Activated T-cell treated with anti-CD3 and anti-CD28 coated beads, Interleukin-2, amount 50 U/mL, for 72 hours (primary cell): ENCODE results near the gene DCC. TPM values are rescaled to one million over a fixed set of nuclear protein-coding genes. Genes with fewer than 3 reads are reported as not detected.

Experiments
- ATAC-seq, 2 donors: fragments of 150-1000 bp; cut with Tn5 transposase; replicated peaks in 1 of 2; 2 replicates each; pipeline ENCODE4 v1.10.0; 2021; ENCODE audit warnings: moderate library complexity in 2 of 2, mild to moderate bottlenecking in 1 of 2
- DNase-seq, 2 donors: peaks; one replicate each; pipeline ENCODE4 v3.0.0; 2021 to 2022; ENCODE audit warnings: mixed read lengths in 1 of 2
- H3K27ac Mint-ChIP-seq: one replicate; pipeline ENCODE4 v1.8.0; 2022; ENCODE audit warnings: mild to moderate bottlenecking, moderate library complexity, mixed read lengths
- H3K27me3 Mint-ChIP-seq: one replicate; pipeline ENCODE4 v1.8.0; 2022; ENCODE audit warnings: low read depth, mixed read lengths
- H3K36me3 Mint-ChIP-seq, 2 donors: one replicate each; pipeline ENCODE4 v1.8.0; 2022; ENCODE audit warnings: mixed read lengths in 2 of 2, mild to moderate bottlenecking in 1 of 2; ENCODE audit not compliant: insufficient read depth in 2 of 2
- H3K4me1 Mint-ChIP-seq: one replicate; pipeline ENCODE4 v1.8.0; 2022; ENCODE audit warnings: low read depth, mixed read lengths
- H3K4me3 Mint-ChIP-seq, 2 donors: one replicate each; pipeline ENCODE4 v1.8.0; 2022; ENCODE audit warnings: mild to moderate bottlenecking in 2 of 2, mixed read lengths in 2 of 2, moderate library complexity in 2 of 2
- H3K9me3 Mint-ChIP-seq, 2 donors: one replicate each; pipeline ENCODE4 v1.8.0; 2022; ENCODE audit warnings: mixed read lengths in 2 of 2
- total RNA-seq, 2 donors: library from RNA; stranded (reverse); gene quantifications; one replicate each; pipeline ENCODE4 v1.2.3, GENCODE V29; 2022

DCC gene
- total RNA-seq, 2 donors from 2014 or later, result not detected

DNA sequence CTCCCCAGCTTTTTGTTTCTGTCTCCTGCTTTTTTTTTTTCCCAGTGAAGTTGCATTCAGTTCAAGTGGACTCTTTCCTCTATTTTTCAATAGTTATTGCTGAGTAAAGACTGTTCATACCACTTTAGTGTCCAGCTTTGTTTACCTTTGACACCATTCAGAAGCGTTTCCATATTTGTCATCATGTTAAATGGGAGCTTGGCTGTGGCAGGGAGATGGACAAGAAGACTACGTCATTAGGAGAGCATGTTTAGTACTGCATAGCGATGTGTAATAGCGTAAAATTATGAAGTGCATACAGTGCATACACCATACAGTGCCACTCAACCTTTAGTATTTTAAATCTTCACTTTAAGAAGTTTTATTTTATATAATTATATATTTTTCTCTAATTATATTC is 655.9 kb downstream of the DCC start:
- Mint-ChIP-seq H3K27ac (no peak overlapping the region), H3K9me3 (peaks cover 3 to 6% of the 10 kb centered on the region in 2 donors), H3K27me3 (no peaks in the 10 kb centered on the region), H3K36me3 (no peaks in the 10 kb centered on the region), H3K4me3 (no peak overlapping the region), H3K4me1 (no peaks in the 10 kb centered on the region)
- ATAC-seq (no peak), DNase-seq (no peak)

DNA sequence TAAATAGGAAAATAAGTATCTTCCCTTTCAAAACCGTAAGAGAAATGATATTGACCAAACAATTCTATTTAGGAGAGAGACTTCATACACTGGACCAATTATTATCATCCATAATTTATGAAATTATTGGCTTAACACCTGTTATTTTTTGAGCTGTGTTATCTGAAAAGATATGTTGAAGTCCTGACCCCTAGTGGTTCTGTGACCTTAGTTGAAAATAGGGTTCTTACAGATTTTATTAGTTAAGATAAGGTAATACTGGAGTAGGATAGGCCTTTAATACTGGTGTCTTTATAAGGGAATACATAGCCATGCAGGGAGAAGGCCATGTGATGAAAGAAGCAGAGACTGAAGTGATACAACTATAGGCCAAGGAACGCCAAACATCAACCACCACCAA is 659.6 kb downstream of the DCC start:
- Mint-ChIP-seq H3K36me3 (no peaks in the 10 kb centered on the region), H3K27me3 (no peaks in the 10 kb centered on the region), H3K27ac (no peak overlapping the region), H3K4me3 (no peak overlapping the region), H3K9me3 (peaks cover 2 to 7% of the 10 kb centered on the region in 2 donors), H3K4me1 (no peaks in the 10 kb centered on the region)
- ATAC-seq, result no peak
- DNase-seq, result no peak

DNA sequence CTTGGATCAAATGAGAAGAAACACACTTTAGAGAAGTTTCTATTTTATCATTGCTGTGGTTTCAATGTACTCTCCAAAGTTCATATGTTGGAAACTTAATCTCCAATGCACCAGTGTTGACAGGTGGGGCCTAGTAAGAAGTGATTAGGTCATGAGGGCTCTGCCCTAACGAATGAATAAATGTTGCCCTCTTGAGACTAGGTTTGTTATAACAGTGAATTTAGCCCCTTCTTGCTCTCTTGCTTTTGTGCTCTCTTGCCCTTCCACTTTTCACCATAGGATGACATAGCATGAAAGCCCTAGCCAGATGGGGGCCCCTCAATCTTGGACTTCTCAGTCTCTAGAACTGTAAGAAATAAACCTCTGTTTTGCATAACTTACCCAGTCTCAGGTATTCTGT is 664.8 kb downstream of the DCC start:
- H3K4me3 Mint-ChIP-seq, result no peak overlapping the region

DNA sequence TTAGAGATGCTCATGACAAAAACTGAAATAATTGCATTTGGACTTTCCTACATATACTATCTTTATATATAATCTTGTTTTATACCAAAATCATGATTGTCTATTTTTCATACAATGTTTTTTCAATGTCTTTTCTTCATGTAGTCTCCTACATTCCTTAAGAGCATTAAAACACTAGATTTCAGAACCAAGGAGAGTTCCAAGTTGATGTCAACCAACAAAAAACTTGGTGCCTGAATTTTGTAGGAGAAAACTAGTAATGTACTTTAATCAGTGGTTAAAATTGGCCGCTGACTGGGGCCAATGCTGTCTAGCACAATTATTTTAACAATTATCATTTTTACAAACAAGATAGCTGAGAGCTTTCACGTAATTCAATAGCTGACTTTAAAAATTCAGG is 678.8 kb downstream of the DCC start:
- no peaks in the 10 kb centered on the region for H3K36me3 Mint-ChIP-seq
- DNase-seq (no peak), ATAC-seq (no peak)
- no peaks in the 10 kb centered on the region for H3K4me1 Mint-ChIP-seq
- no peak overlapping the region for H3K4me3 Mint-ChIP-seq
- peaks cover 0 to 2% of the 10 kb centered on the region in 2 donors for H3K9me3 Mint-ChIP-seq
- no peaks in the 10 kb centered on the region for H3K27me3 Mint-ChIP-seq
- no peak overlapping the region for H3K27ac Mint-ChIP-seq

More for the DNA sequence above, 664.8 kb downstream of the DCC start:
- no peak for ATAC-seq
- H3K9me3 Mint-ChIP-seq, result peaks cover 3 to 8% of the 10 kb centered on the region in 2 donors
- no peaks in the 10 kb centered on the region for H3K36me3 Mint-ChIP-seq
- no peak overlapping the region for H3K27ac Mint-ChIP-seq
- no peaks in the 10 kb centered on the region for H3K4me1 Mint-ChIP-seq
- no peaks in the 10 kb centered on the region for H3K27me3 Mint-ChIP-seq
- DNase-seq, result no peak

DNA sequence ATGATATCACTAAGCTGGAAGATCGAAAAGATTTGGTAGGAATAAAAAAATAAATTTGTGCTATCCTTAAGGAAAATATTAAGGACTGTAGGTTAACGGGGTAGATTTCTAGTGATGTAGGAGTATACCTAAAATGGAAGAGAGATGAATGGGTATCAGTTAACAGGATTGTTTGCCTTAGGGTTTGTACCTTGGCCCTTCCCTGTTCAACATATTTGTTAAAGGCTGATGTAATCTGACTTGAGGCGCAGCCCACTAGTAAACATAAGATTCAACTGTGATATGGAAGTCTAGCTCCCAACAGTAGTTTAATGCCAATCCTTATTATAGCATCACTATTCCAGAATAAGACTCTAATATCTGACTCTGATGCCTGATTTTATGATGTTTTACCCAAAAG is 685.2 kb downstream of the DCC start:
- no peaks in the 10 kb centered on the region for H3K4me1 Mint-ChIP-seq
- peaks cover 3 to 4% of the 10 kb centered on the region in 2 donors for H3K9me3 Mint-ChIP-seq
- H3K27me3 Mint-ChIP-seq, result no peaks in the 10 kb centered on the region
- no peaks in the 10 kb centered on the region for H3K36me3 Mint-ChIP-seq
- H3K4me3 Mint-ChIP-seq, result no peak overlapping the region
- no peak overlapping the region for H3K27ac Mint-ChIP-seq
- no peak for ATAC-seq
- DNase-seq, result no peak

DNA sequence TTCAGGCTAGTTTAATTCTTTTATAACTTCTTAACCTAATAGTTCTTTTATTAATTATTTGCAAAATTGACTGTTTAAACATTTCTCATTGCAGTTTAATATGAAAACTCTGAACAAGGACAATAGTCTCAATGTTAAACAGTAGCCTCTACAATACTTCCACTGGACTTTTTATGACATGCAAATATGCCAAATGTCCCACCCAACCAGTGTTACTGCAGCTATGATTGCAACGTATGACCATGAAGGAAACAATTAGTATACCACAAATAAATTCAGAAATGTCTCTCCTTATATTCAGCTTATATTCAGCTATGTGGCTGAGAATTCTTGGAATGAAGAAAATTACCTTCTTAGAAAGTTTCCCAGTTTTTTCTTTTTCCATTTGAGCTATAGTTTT is 688.6 kb downstream of the DCC start:
- H3K4me3 Mint-ChIP-seq, result no peak overlapping the region
- H3K4me1 Mint-ChIP-seq, result no peaks in the 10 kb centered on the region
- ATAC-seq, result no peak
- no peak for DNase-seq
- H3K36me3 Mint-ChIP-seq, result no peaks in the 10 kb centered on the region
- no peaks in the 10 kb centered on the region for H3K27me3 Mint-ChIP-seq
- peaks cover 3% of the 10 kb centered on the region in 2 donors for H3K9me3 Mint-ChIP-seq
- H3K27ac Mint-ChIP-seq, result no peak overlapping the region

DNA sequence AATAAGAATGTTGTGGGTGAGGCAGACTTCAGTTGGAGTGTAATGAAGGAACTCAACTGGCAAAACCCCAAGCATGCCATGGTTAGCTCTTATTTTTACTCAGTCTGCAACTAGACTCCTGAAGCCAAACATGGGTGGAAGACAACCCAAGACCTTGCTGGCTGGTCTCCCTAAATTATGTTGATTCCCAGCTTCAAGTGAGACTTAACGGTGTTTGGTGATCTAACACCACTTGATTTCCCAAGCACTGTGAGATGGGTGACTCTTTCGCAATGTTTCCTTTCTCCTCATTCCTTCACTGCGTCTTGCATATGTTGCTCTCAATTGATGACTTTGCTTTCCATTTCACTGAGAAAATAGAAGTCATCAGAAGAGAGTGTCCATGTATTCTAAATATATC is 693.1 kb downstream of the DCC start:
- DNase-seq (no peak), ATAC-seq (no peak)
- H3K36me3 Mint-ChIP-seq, result no peaks in the 10 kb centered on the region
- H3K27ac Mint-ChIP-seq, result no peak overlapping the region
- H3K27me3 Mint-ChIP-seq, result no peaks in the 10 kb centered on the region
- H3K4me1 Mint-ChIP-seq, result no peaks in the 10 kb centered on the region
- H3K9me3 Mint-ChIP-seq, result no peaks in the 10 kb centered on the region
- H3K4me3 Mint-ChIP-seq, result no peak overlapping the region

DNA sequence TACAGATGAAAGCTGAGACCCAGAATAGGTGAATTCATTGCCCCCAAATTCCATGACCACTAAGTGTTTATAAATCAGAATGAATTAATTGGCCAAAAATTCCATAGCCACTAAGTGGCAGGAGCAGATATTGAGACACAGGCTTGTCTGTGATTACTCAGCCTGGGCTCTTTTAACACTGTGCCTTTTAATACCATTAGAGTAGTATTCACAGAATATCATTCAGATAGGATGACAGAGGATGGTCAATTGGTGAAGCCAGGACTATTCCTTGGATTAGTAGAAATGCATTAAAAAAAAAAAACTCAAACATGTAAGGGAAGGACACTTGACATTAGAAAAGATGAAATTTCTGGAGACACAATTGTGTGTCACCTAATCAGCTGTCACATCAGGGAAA is 698.6 kb downstream of the DCC start:
- H3K9me3 Mint-ChIP-seq, result peaks cover 2 to 5% of the 10 kb centered on the region in 2 donors
- H3K27me3 Mint-ChIP-seq, result no peaks in the 10 kb centered on the region
- no peak overlapping the region for H3K27ac Mint-ChIP-seq
- H3K36me3 Mint-ChIP-seq, result peaks cover 0 to 2% of the 10 kb centered on the region in 2 donors
- no peaks in the 10 kb centered on the region for H3K4me1 Mint-ChIP-seq
- DNase-seq, result no peak
- no peak overlapping the region for H3K4me3 Mint-ChIP-seq
- no peak for ATAC-seq

DNA sequence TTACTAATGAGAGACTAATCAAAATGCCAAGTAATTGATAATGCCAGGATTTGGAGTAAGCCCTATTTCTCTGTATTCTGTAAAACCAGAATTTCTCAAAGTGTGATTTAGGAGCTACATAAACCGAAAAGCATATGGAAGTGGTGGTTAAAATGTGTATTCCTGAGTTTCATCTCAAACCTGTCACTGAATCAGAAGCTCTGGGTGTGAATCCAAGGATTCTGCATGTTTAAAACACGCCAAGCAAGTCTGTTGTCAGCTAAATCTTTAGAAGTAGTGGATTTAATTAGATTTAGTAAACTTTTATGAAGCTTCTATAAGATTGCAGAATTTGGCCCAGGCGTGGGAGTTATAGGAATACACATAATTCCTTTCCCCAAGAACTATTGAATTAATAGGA is 700.3 kb downstream of the DCC start:
- H3K4me1 Mint-ChIP-seq, result no peaks in the 10 kb centered on the region
- H3K27ac Mint-ChIP-seq, result no peak overlapping the region
- peaks cover 0 to 2% of the 10 kb centered on the region in 2 donors for H3K36me3 Mint-ChIP-seq
- ATAC-seq (no peak), DNase-seq (no peak)
- H3K27me3 Mint-ChIP-seq, result no peaks in the 10 kb centered on the region
- H3K9me3 Mint-ChIP-seq, result peaks cover 4 to 7% of the 10 kb centered on the region in 2 donors
- H3K4me3 Mint-ChIP-seq, result no peak overlapping the region

DNA sequence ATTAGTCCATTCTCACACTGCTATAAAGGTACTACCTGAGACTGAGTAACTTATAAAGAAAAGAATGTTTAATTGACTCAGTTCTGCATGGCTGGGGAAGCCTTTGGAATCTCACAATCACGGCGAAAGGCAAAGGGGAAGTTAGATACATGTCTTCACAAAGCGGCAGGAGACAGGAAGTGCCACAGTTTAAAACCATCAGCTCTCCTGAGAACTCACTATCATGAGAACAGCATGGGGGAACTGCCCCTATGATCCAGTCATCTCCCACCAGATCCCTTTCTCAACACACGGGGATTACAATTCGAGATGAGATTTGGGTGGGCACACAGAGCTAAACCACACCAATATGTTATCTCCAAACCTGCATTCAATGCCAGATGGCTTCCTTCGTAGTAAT is 716.1 kb downstream of the DCC start:
- Mint-ChIP-seq H3K9me3 (peaks cover 0 to 2% of the 10 kb centered on the region in 2 donors), H3K4me1 (no peaks in the 10 kb centered on the region)

DNA sequence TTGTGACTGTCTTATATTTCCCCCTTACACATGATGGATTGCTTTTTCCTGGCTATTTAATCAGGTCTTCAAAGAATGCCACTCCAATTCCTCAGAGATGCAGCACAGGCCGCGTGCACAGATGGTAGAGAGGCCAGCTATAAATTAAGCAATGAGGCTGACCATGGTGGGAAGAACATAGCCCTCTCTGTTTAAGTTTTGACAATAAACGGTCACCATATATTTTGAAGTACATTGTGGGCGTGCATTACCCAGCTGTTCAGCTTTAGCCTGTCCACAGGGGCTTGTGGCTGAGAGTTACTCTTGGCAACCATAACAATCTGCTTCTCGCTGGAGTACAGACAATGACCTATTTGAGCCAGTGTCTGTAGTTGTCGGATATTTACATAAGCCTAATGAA is 730.8 kb downstream of the DCC start:
- Mint-ChIP-seq H3K4me3 (no peak overlapping the region), H3K9me3 (peaks cover 2 to 7% of the 10 kb centered on the region in 2 donors), H3K36me3 (no peaks in the 10 kb centered on the region), H3K4me1 (no peaks in the 10 kb centered on the region), H3K27me3 (no peaks in the 10 kb centered on the region), H3K27ac (no peak overlapping the region)
- DNase-seq, result no peak
- ATAC-seq, result no peak

More for the DNA sequence above, 716.1 kb downstream of the DCC start:
- no peaks in the 10 kb centered on the region for H3K27me3 Mint-ChIP-seq
- DNase-seq, result no peak
- H3K4me3 Mint-ChIP-seq, result no peak overlapping the region
- no peak overlapping the region for H3K27ac Mint-ChIP-seq
- H3K36me3 Mint-ChIP-seq, result no peaks in the 10 kb centered on the region
- ATAC-seq, result no peak

DNA sequence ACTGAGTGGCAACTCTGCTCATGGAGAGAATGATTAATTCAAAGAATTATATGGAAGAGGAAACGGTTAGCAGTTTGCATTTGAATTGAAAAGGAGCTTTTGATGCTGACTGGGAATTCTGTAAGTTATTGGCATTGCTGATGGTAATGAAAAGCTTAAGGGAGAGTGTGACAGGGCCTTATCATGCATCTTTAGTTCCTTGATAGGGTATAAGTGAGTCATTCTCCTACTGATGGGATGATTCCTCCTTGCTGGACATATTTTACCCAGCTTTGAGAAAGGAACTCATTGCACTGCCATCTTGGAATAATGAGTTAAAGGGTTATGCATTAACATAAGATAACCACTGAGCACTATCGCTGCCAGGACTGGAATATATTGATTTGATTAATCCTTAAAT is 740.7 kb downstream of the DCC start:
- Mint-ChIP-seq H3K4me1 (no peaks in the 10 kb centered on the region), H3K9me3 (peaks cover 3 to 12% of the 10 kb centered on the region in 2 donors), H3K27ac (no peak overlapping the region), H3K27me3 (no peaks in the 10 kb centered on the region), H3K4me3 (no peak overlapping the region), H3K36me3 (no peaks in the 10 kb centered on the region)
- DNase-seq (no peak), ATAC-seq (no peak)

DNA sequence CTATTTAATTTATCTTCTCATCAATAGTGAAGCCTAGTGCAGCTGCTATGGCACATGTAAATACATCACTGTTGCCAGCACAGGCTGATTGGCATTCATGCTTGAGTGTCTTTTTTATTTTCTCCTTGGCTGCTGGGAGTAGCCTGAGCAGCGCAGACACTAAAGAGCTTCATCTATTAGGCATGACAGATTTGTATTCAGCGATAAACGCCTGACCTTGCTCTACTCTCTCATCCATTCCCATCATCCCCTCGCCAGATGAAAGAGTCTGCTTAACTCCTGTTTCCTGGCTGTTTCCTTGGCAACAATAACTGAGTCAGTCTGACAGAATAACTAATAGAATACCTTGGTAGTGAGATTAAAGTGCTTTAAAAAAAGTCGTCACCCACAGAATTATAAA is 753.6 kb downstream of the DCC start:
- Mint-ChIP-seq H3K4me1 (no peaks in the 10 kb centered on the region), H3K9me3 (peaks cover 4 to 8% of the 10 kb centered on the region in 2 donors), H3K4me3 (no peak overlapping the region), H3K36me3 (peaks cover 1 to 2% of the 10 kb centered on the region in 2 donors), H3K27ac (no peak overlapping the region), H3K27me3 (no peaks in the 10 kb centered on the region)
- ATAC-seq (no peak), DNase-seq (no peak)

DNA sequence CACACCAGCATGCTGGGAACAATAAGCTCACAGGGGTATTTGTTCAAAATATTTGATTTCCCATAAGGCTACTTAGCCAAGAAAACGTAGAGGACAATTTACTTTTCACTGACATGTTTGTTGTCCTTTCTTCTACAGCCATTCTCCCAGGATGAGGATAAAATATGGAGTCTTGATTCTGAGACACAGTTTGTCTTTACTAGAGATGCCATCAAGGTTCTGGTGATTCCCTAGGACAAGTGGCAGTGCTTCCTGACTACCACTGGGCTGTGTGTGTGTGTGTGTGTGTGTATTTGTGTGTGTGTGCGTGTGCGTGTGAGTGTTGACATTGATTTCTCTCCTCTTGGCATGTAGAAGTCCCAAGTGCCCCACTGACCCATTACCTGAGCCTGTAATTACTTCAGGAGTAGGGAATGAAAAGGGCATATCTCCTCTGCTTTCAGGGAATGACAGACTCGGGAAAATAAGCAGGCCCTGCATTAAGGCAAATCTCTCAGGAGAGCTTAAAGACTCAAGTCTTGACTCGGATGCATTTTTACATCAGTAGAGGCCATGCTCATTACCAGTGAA is 761.6 kb downstream of the DCC start:
- Mint-ChIP-seq H3K36me3 (peaks cover 1 to 2% of the 10 kb centered on the region in 2 donors), H3K4me3 (no peak overlapping the region), H3K9me3 (peaks cover 7 to 12% of the 10 kb centered on the region in 2 donors), H3K27ac (no peak overlapping the region), H3K27me3 (no peaks in the 10 kb centered on the region), H3K4me1 (no peaks in the 10 kb centered on the region)
- DNase-seq (no peak), ATAC-seq (no peak)
